HepG2 (cell line): ENCODE results near the gene MVP. TPM values are rescaled to one million over a fixed set of nuclear protein-coding genes. Genes with fewer than 3 reads are reported as not detected.
A peak's percentile ranks its signal among the peaks of the same experiment; 100 is the strongest.

Experiments used
- ARID4A ChIP-seq: sonication (generic); formaldehyde crosslinking; IDR thresholded peaks from 2 replicates; pipeline ENCODE4 v1.5.0; 2020; ENCODE audit warnings: mild to moderate bottlenecking, missing genetic modification reagents, borderline replicate concordance
- BRCA1 ChIP-seq: sonication (generic); formaldehyde crosslinking; IDR thresholded peaks from 2 replicates; pipeline ENCODE4 v1.4.0; 2020; ENCODE audit warnings: missing genetic modification reagents
- CHD4 ChIP-seq: fragments of 200-600 bp; sonication (generic); IDR thresholded peaks from 2 replicates; pipeline ENCODE4 v1.7.0; 2017; ENCODE audit warnings: mild to moderate bottlenecking, low read length, borderline replicate concordance
- ETV6 ChIP-seq: sonication (generic); formaldehyde crosslinking; conservative IDR thresholded peaks from 2 replicates; pipeline ENCODE4 v1.4.0; 2020; ENCODE audit warnings: missing genetic modification reagents
- FOXJ3 ChIP-seq: sonication (generic); formaldehyde crosslinking; IDR thresholded peaks from 2 replicates; pipeline ENCODE4 v1.4.0; 2020; ENCODE audit warnings: missing genetic modification reagents, mild to moderate bottlenecking, borderline replicate concordance
- JUN ChIP-seq: sonication (generic); formaldehyde crosslinking; IDR thresholded peaks from 2 replicates; pipeline ENCODE4 v1.4.0; 2020; ENCODE audit warnings: mild to moderate bottlenecking, missing genetic modification reagents
- MTERF4 ChIP-seq: sonication (generic); formaldehyde crosslinking; IDR thresholded peaks from 2 replicates; pipeline ENCODE4 v1.8.0; 2023; ENCODE audit warnings: mild to moderate bottlenecking, missing genetic modification reagents
- NCOA1 ChIP-seq: sonication (generic); formaldehyde crosslinking; IDR thresholded peaks from 2 replicates; pipeline ENCODE4 v1.9.0; 2021; ENCODE audit warnings: missing genetic modification reagents
- NCOA2 ChIP-seq: sonication (generic); formaldehyde crosslinking; IDR thresholded peaks from 2 replicates; pipeline ENCODE4 v1.8.0; 2022; ENCODE audit warnings: inconsistent platforms
- PBX3 ChIP-seq: sonication (generic); formaldehyde crosslinking; IDR thresholded peaks from 2 replicates; pipeline ENCODE4 v1.8.1; 2023; ENCODE audit warnings: missing genetic modification reagents, inconsistent platforms, borderline replicate concordance
- POLR2G ChIP-seq: fragments of 200-400 bp; formaldehyde crosslinking; IDR thresholded peaks from 2 replicates; pipeline ENCODE4 v1.6.1; 2018; ENCODE audit warnings: mild to moderate bottlenecking, low read depth, low read length, moderate library complexity
- SRF ChIP-seq: IDR thresholded peaks from 2 replicates; pipeline ENCODE4 v1.6.1; 2011; ENCODE audit warnings: mild to moderate bottlenecking, low read depth, low read length, moderate library complexity
- ZFP36 ChIP-seq: fragments of 150-350 bp; IDR thresholded peaks from 2 replicates; pipeline ENCODE4 v1.6.1; 2018; ENCODE audit warnings: borderline replicate concordance, low read length, low read depth; ENCODE audit not compliant: partially characterized antibody
- ZKSCAN5 ChIP-seq: sonication (generic); formaldehyde crosslinking; IDR thresholded peaks from 2 replicates; pipeline ENCODE4 v1.5.1; 2020; ENCODE audit warnings: mild to moderate bottlenecking, missing genetic modification reagents
- ZNF282 ChIP-seq: fragments of 450-650 bp; IDR thresholded peaks from 2 replicates; pipeline ENCODE4 v1.6.1; 2018; ENCODE audit not compliant: partially characterized antibody
- ZNF660 ChIP-seq: sonication (generic); formaldehyde crosslinking; IDR thresholded peaks from 2 replicates; pipeline ENCODE4 v1.5.1; 2020; ENCODE audit warnings: mild to moderate bottlenecking, low read depth, missing genetic modification reagents, borderline replicate concordance
- ZNF691 ChIP-seq: sonication (generic); formaldehyde crosslinking; IDR thresholded peaks from 2 replicates; pipeline ENCODE4 v1.4.0; 2020; ENCODE audit warnings: missing genetic modification reagents, low read depth, mild to moderate bottlenecking, borderline replicate concordance
- ZNF775 ChIP-seq: sonication (generic); formaldehyde crosslinking; IDR thresholded peaks from 2 replicates; pipeline ENCODE4 v1.4.0; 2020; ENCODE audit warnings: missing genetic modification reagents, mild to moderate bottlenecking, moderate library complexity, borderline replicate concordance
- ZSCAN21 ChIP-seq: sonication (generic); formaldehyde crosslinking; IDR thresholded peaks from 2 replicates; pipeline ENCODE4 v1.8.0; 2022; ENCODE audit warnings: mild to moderate bottlenecking, missing genetic modification reagents, moderate library complexity, borderline replicate concordance
- polyA plus RNA-seq, 8 experiments: library from polyadenylated mRNA; depleted of rRNA in 3 of 8; stranded (reverse) in 7 of 8; unstranded in 1 of 8; fragments of >200 nt; fragmentation: Illumina TruSeq in 4 of 8; extraction: Trizol in 4 of 8; gene quantifications; 2 replicates each; pipeline versions ENCODE4 v1.2.1 to v1.2.3, GENCODE V29; 2011 to 2016; ENCODE audit warnings: low read depth in 4 of 8, missing spikeins in 1 of 8, mixed read lengths in 1 of 8; ENCODE audit not compliant: insufficient read depth in 1 of 8
- total RNA-seq, 5 experiments: library from RNA; depleted of rRNA; stranded (reverse); fragments of >200 nt; fragmentation: Illumina TruSeq; extraction: Trizol; gene quantifications; 2 replicates each; pipeline ENCODE4 v1.2.3, GENCODE V29; 2016; ENCODE audit warnings: low read depth in 1 of 5

The MVP gene
- total and polyA plus RNA-seq, 2 of the 13 experiments (the other 11 are each of a cell fraction or from before 2014, with no cell fraction given) = 22.9 to 43.5 TPM

GRCh38 chr16:29815793-29816693 is 4.2 kb upstream of the MVP start, which contains the start of gene PAGR1 (continued):
- peak; percentile 94; the same call in 1 of the 2 replicates for TF ChIP-seq BRCA1
- TF ChIP-seq ZNF282 = no peak
- no peak for TF ChIP-seq ZFP36
- peak; percentile 24; the same call in 1 of the 2 replicates for TF ChIP-seq JUN (CRISPR knock-in tag)
- peak; percentile 76; the same call in 1 of the 2 replicates for TF ChIP-seq ARID4A (CRISPR knock-in tag)
- TF ChIP-seq MTERF4 (CRISPR knock-in tag) = peak; percentile 82; the same call in 1 of the 2 replicates
- peak; percentile 95 for TF ChIP-seq POLR2G
- TF ChIP-seq NCOA2 = no peak
- TF ChIP-seq SRF = peak; percentile 38; the same call in 1 of the 2 replicates
- 0 out of 2 replicates have a peak, but pooled peaks have one; percentile 71 for TF ChIP-seq ZNF660
- TF ChIP-seq PBX3 (CRISPR knock-in tag) = no peak
- TF ChIP-seq ZNF691 (CRISPR knock-in tag) = peak; percentile 87
- peak; percentile 95; the same call in 1 of the 2 replicates for TF ChIP-seq ZSCAN21 (CRISPR knock-in tag)
- no peak for TF ChIP-seq CHD4
- TF ChIP-seq NCOA1 = peak; percentile 66; the same call in 1 of the 2 replicates
- no peak for TF ChIP-seq ZKSCAN5 (CRISPR knock-in tag)
- TF ChIP-seq ZNF775 (CRISPR knock-in tag) = peak; percentile 38; the same call in 1 of the 2 replicates
- 0 out of 2 replicates have a peak, but pooled peaks have one; percentile 27 for TF ChIP-seq FOXJ3
- peak; percentile 59 for TF ChIP-seq ETV6 (CRISPR knock-in tag)
